Keratinocyte (primary cell): ENCODE results near the gene SMIM36. TPM values are rescaled to one million over a fixed set of nuclear protein-coding genes. Genes with fewer than 3 reads are reported as not detected.

Source experiments
- DNase-seq: peaks from one replicate; pipeline ENCODE4 v3.0.0-alpha.2; 2011; ENCODE audit warnings: low read depth, missing footprints, low spot score
- FAIRE-seq: peaks from 2 replicates; lab custom pipeline; 2011; peaks lifted over from hg19 to GRCh38; lab: Jason Lieb, UNC
- H2AFZ ChIP-seq: 2 replicates; pipeline ENCODE4 v1.6.0; 2012; ENCODE audit warnings: low read length, control low read depth, inconsistent platforms; ENCODE audit not compliant: control insufficient read depth
- H3K27ac ChIP-seq: 2 replicates; pipeline ENCODE4 v1.5.1; 2011; ENCODE audit warnings: low read length; ENCODE audit not compliant: control insufficient read depth, insufficient read depth
- H3K27me3 ChIP-seq: 3 replicates; pipeline ENCODE4 v1.6.0; 2011; ENCODE audit warnings: low read length; ENCODE audit not compliant: control insufficient read depth, insufficient read depth; ENCODE audit errors: extremely low read depth
- H3K36me3 ChIP-seq, 2 experiments: 2 replicates in 1 of 2; 3 replicates in 1 of 2; pipeline ENCODE4 v1.5.1; 2011; ENCODE audit warnings: low read length in 2 of 2, mild to moderate bottlenecking in 1 of 2; ENCODE audit not compliant: control insufficient read depth in 2 of 2, insufficient read depth in 2 of 2; ENCODE audit errors: extremely low read depth in 1 of 2
- H3K4me1 ChIP-seq: 3 replicates; pipeline ENCODE4 v1.5.1; 2011; ENCODE audit warnings: low read length; ENCODE audit not compliant: control insufficient read depth, insufficient read depth; ENCODE audit errors: extremely low read depth
- H3K4me2 ChIP-seq: 3 replicates; pipeline ENCODE4 v1.6.0; 2011; ENCODE audit warnings: low read depth, low read length; ENCODE audit not compliant: control insufficient read depth, insufficient read depth; ENCODE audit errors: extremely low read depth
- H3K4me3 ChIP-seq, 3 experiments: fragments of 200-600 bp in 1 of 3; sonication (generic) in 1 of 3; 2 replicates in 2 of 3; 3 replicates in 1 of 3; pipeline ENCODE4 v1.5.1; 2011 to 2016; ENCODE audit warnings: low read length in 3 of 3, mild to moderate bottlenecking in 3 of 3, control low read depth in 2 of 3, inconsistent platforms in 1 of 3, low read depth in 1 of 3, mixed read lengths in 1 of 3, mixed run types in 1 of 3, moderate library complexity in 1 of 3; ENCODE audit not compliant: control insufficient read depth in 2 of 3, insufficient read depth in 2 of 3; ENCODE audit errors: extremely low read depth in 1 of 3
- H3K79me2 ChIP-seq: 2 replicates; pipeline ENCODE4 v1.6.0; 2012; ENCODE audit warnings: low read length; ENCODE audit not compliant: control insufficient read depth, insufficient read depth
- H3K9ac ChIP-seq: 3 replicates; pipeline ENCODE4 v1.6.0; 2011; ENCODE audit warnings: low read length; ENCODE audit not compliant: control insufficient read depth, insufficient read depth; ENCODE audit errors: extremely low read depth
- H3K9me1 ChIP-seq: 3 replicates; pipeline ENCODE4 v1.6.0; 2011; ENCODE audit warnings: low read length; ENCODE audit not compliant: control insufficient read depth, insufficient read depth; ENCODE audit errors: extremely low read depth
- H3K9me3 ChIP-seq: 2 replicates; pipeline ENCODE4 v1.5.1; 2012; ENCODE audit warnings: low read depth, low read length; ENCODE audit not compliant: control insufficient read depth
- H4K20me1 ChIP-seq: 3 replicates; pipeline ENCODE4 v1.6.0; 2011; ENCODE audit warnings: low read length; ENCODE audit not compliant: control insufficient read depth, insufficient read depth; ENCODE audit errors: extremely low read depth
- EZH2 ChIP-seq: IDR thresholded peaks from one replicate; pipeline ENCODE4 v1.6.1; 2012; ENCODE audit warnings: inconsistent platforms, mild to moderate bottlenecking, low read length, moderate library complexity
- dilution Hi-C: fragments of 300-500 bp; cut with MboI; formaldehyde crosslinking; loops from one replicate; pipeline ENCODE4 v1.7.0; 2020; ENCODE audit warnings: low sequenced_read_pairs; ENCODE audit not compliant: extremely low pct_ligation_motif_present
- polyA plus RNA-seq, 5 experiments: library from polyadenylated mRNA; depleted of rRNA in 3 of 5; stranded (reverse) in 3 of 5; stranded (forward) in 1 of 5; unstranded in 1 of 5; fragments of >200 nt; gene quantifications; 1 replicate in 1 of 5; 2 replicates in 3 of 5; 3 replicates in 1 of 5; pipeline versions ENCODE4 v1.2.1 to v1.2.3, GENCODE V29; 2011 to 2012; ENCODE audit warnings: missing spikeins in 2 of 5, low read depth in 1 of 5, low replicate concordance in 1 of 5
- TF ChIP-seq, protein P1 (sequence below), 3 experiments: IDR thresholded peaks in 1 of 3; conservative IDR thresholded peaks in 1 of 3; optimal IDR thresholded peaks in 1 of 3; 2 replicates in 2 of 3; 3 replicates in 1 of 3; pipeline versions ENCODE3 to v1.5.1; 2011; ENCODE audit warnings: low read length in 3 of 3, mild to moderate bottlenecking in 3 of 3, moderate library complexity in 2 of 3, control low read depth in 1 of 3, inconsistent platforms in 1 of 3; ENCODE audit not compliant: insufficient read depth in 2 of 3; ENCODE audit errors: extremely low read depth in 1 of 3

Gene SMIM36
- polyA plus RNA-seq, 1 donor (not counting 4 experiments of a cell fraction or from before 2014, with no cell fraction given): not detected

DNA sequence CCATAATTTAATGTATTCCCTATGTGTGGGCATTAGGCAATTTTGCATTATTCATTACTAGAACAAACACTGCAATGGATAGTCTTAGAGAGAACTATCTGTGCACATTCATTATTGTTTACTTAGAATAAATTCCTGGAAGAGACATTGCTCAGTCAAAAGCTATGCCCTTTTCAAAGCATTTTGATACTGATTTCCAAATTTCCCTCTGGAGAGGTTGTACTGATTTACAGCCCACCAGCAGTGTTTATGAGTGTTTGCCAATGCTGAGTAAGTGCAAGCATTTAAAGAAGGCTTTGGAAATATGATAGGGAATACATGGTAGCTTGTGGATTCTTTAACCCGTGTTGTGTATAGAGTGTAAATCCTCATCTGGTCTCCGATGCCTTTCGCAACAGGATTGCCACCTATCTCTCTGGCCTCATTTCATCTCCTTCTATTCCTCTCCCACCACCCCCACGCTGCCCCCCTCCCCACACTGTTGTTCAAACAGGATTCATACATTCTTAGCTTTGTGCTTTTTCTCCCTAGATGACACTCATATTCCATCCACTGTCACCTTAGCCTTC, 56.3 kb downstream of the SMIM36 start:
- Histone ChIP-seq H3K79me2 (no peaks in the 10 kb centered on the region), H4K20me1 (no peaks in the 10 kb centered on the region), H3K27me3 (no peaks in the 10 kb centered on the region), H2AFZ (no peak overlapping the region), H3K4me3 (no peak overlapping the region), H3K4me2 (no peak overlapping the region), H3K36me3 (no peaks in the 10 kb centered on the region), H3K4me1 (peaks cover 20% of the 10 kb centered on the region), H3K27ac (no peak overlapping the region), H3K9me1 (no peaks in the 10 kb centered on the region), H3K9ac (no peak overlapping the region), H3K9me3 (no peaks in the 10 kb centered on the region)
- dilution Hi-C loops: no loop called here
- TF ChIP-seq EZH2: no peak
- TF ChIP-seq, protein P1, sequence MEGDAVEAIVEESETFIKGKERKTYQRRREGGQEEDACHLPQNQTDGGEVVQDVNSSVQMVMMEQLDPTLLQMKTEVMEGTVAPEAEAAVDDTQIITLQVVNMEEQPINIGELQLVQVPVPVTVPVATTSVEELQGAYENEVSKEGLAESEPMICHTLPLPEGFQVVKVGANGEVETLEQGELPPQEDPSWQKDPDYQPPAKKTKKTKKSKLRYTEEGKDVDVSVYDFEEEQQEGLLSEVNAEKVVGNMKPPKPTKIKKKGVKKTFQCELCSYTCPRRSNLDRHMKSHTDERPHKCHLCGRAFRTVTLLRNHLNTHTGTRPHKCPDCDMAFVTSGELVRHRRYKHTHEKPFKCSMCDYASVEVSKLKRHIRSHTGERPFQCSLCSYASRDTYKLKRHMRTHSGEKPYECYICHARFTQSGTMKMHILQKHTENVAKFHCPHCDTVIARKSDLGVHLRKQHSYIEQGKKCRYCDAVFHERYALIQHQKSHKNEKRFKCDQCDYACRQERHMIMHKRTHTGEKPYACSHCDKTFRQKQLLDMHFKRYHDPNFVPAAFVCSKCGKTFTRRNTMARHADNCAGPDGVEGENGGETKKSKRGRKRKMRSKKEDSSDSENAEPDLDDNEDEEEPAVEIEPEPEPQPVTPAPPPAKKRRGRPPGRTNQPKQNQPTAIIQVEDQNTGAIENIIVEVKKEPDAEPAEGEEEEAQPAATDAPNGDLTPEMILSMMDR (optimal IDR thresholded peaks at IDR 0.05 in 1 of 3, IDR thresholded peaks at IDR 0.05 in 1 of 3, conservative IDR thresholded peaks at IDR 0.05 in 1 of 3; ENCODE audit: extremely low read depth in 1 of 3, insufficient read depth in 2 of 3, low read length in 3 of 3): no peak
- FAIRE-seq (no peak), DNase-seq (no peak)

DNA sequence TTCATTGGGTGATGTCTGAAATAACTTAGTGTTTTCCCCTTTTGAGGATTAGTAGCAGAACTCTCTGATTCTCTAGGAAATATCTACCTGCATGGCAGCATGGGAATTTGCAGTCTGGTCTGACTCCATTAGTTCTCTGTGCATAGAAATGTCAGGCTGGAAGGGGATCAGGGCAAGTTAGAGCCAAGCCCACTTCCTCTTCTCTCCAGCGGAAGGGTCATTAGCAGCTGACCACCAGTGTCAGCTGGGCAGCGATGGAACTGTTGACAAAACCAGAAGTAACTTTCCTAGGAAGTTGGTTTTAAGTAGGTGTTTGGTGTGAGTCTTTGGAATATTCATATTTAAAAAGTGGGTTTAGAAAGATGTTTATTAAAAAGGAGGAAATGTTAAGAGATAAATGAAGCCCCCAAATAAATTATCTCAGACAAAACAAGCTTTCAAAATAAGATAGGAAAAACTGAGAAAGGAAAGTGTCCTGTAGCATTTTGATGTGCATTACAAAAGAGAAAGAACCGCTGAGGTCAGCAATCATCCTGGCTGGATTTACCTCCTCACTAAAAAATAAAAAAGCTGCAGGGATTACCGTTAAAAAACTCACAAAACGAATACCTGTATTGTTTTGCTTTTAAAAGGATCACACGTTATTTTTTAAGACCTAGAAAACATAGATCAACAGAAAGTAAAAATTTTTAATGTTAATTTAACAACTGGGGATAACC, 57.3 kb downstream of the SMIM36 start:
- H3K36me3 ChIP-seq: no peaks in the 10 kb centered on the region
- no peak for TF ChIP-seq EZH2
- TF ChIP-seq, protein P1 (optimal IDR thresholded peaks at IDR 0.05 in 1 of 3, IDR thresholded peaks at IDR 0.05 in 1 of 3, conservative IDR thresholded peaks at IDR 0.05 in 1 of 3; ENCODE audit: extremely low read depth in 1 of 3, insufficient read depth in 2 of 3, low read length in 3 of 3): no peak
- no peak overlapping the region for H3K27ac ChIP-seq
- H3K9ac ChIP-seq: no peak overlapping the region
- no peaks in the 10 kb centered on the region for H3K9me3 ChIP-seq
- no peaks in the 10 kb centered on the region for H3K27me3 ChIP-seq
- dilution Hi-C loops: no loop called here
- no peak overlapping the region for H2AFZ ChIP-seq
- no peak for DNase-seq
- H3K79me2 ChIP-seq: no peaks in the 10 kb centered on the region
- H4K20me1 ChIP-seq: no peaks in the 10 kb centered on the region
- no peak for FAIRE-seq
- H3K4me2 ChIP-seq: no peak overlapping the region
- H3K4me1 ChIP-seq: peaks cover 14% of the 10 kb centered on the region
- H3K4me3 ChIP-seq: no peak overlapping the region
- no peaks in the 10 kb centered on the region for H3K9me1 ChIP-seq
